Measurements from ENCODE around the gene RAET1L.

Gene RAET1L

GRCh38 chr6:150046943-150047342 is 21.6 kb upstream of the RAET1L start:
- H3K27me3 ChIP-seq (ENCODE audit: control insufficient read depth in 3 of 3, insufficient read depth in 3 of 3, low read depth in 1 of 3, low read length in 3 of 3): peaks cover 0 to 37% (median 0%) of the 10 kb centered on the region in 3 experiments
- no peak for DNase-seq (ENCODE audit: low spot score)

GRCh38 chr6:150044621-150045145 is 19.4 kb upstream of the RAET1L start:
- H2BK12ac ChIP-seq (ENCODE audit: low read length): no peak overlapping the region
- no peak for DNase-seq (ENCODE audit: low spot score)
- no peak overlapping the region for H2AK5ac ChIP-seq (ENCODE audit: low read depth, low read length)
- H3K79me1 ChIP-seq (ENCODE audit: low read depth, low read length): no peaks in the 10 kb centered on the region
- H4K91ac ChIP-seq (ENCODE audit: low read depth, low read length, poor library complexity): no peak overlapping the region
- no peak overlapping the region for H3K23ac ChIP-seq (ENCODE audit: low read depth, low read length, poor library complexity)
- H3K18ac ChIP-seq (ENCODE audit: low read length): no peak overlapping the region
- peaks cover 0 to 60% (median 11%) of the 10 kb centered on the region in 3 experiments for H3K27me3 ChIP-seq (ENCODE audit: control insufficient read depth in 3 of 3, insufficient read depth in 3 of 3, low read depth in 1 of 3, low read length in 3 of 3)
- H2AFZ ChIP-seq (ENCODE audit: low read length): no peak overlapping the region
- WGBS, 2 donors (ENCODE audit: extremely low coverage in 2 of 2, insufficient read length in 2 of 2, insufficient replicate concordance in 1 of 2): no CpG with 5 or more reads among the region's 10 CpGs
- H3K4me3 ChIP-seq (ENCODE audit: low read length in 2 of 2): no peak overlapping the region
- H3K4me1 ChIP-seq (ENCODE audit: control insufficient read depth in 2 of 2, insufficient read depth in 1 of 2, low read depth in 1 of 2, low read length in 2 of 2): peaks cover 0 to 1% of the 10 kb centered on the region in 2 donors
- H3K14ac ChIP-seq (ENCODE audit: low read length): no peak overlapping the region
- no peaks in the 10 kb centered on the region for H3K36me3 ChIP-seq (replicated peaks in 1 of 2; ENCODE audit: control insufficient read depth in 2 of 2, insufficient read depth in 2 of 2, low read length in 2 of 2)
- H2BK120ac ChIP-seq (ENCODE audit: low read depth, low read length): no peak overlapping the region
- no peak overlapping the region for H2BK15ac ChIP-seq (ENCODE audit: low read length)
- H3K4ac ChIP-seq (ENCODE audit: low read length): no peak overlapping the region
- H3K4me2 ChIP-seq (ENCODE audit: insufficient read depth, low read length, poor library complexity, severe bottlenecking): no peak overlapping the region
- no peak overlapping the region for H4K8ac ChIP-seq (ENCODE audit: low read depth, low read length)
- H3K9ac ChIP-seq (ENCODE audit: low read depth, low read length, poor library complexity): no peak overlapping the region
- H2BK5ac ChIP-seq (ENCODE audit: low read length): no peak overlapping the region
- no peaks in the 10 kb centered on the region for H3K9me3 ChIP-seq (replicated peaks in 1 of 2; ENCODE audit: control insufficient read depth in 2 of 2, insufficient read depth in 1 of 2, low read depth in 1 of 2, low read length in 2 of 2)
- H3K27ac ChIP-seq (replicated peaks; ENCODE audit: low read length): no peak overlapping the region

More at GRCh38 chr6:150046943-150047342, 21.6 kb upstream of the RAET1L start:
- H3K27ac ChIP-seq (replicated peaks; ENCODE audit: low read length): no peak overlapping the region
- H3K79me1 ChIP-seq (ENCODE audit: low read depth, low read length): no peaks in the 10 kb centered on the region
- H3K9ac ChIP-seq (ENCODE audit: low read depth, low read length, poor library complexity): no peak overlapping the region
- H3K18ac ChIP-seq (ENCODE audit: low read length): no peak overlapping the region
- H4K8ac ChIP-seq (ENCODE audit: low read depth, low read length): no peak overlapping the region
- H2BK5ac ChIP-seq (ENCODE audit: low read length): no peak overlapping the region
- H3K23ac ChIP-seq (ENCODE audit: low read depth, low read length, poor library complexity): no peak overlapping the region
- no peak overlapping the region for H3K4me3 ChIP-seq (ENCODE audit: low read length in 2 of 2)
- H2BK12ac ChIP-seq (ENCODE audit: low read length): no peak overlapping the region
- no peak overlapping the region for H3K4me2 ChIP-seq (ENCODE audit: insufficient read depth, low read length, poor library complexity, severe bottlenecking)
- H2AK5ac ChIP-seq (ENCODE audit: low read depth, low read length): no peak overlapping the region
- H2BK120ac ChIP-seq (ENCODE audit: low read depth, low read length): no peak overlapping the region
- H2BK15ac ChIP-seq (ENCODE audit: low read length): no peak overlapping the region
- no peak overlapping the region for H3K4ac ChIP-seq (ENCODE audit: low read length)
- H3K36me3 ChIP-seq (replicated peaks in 1 of 2; ENCODE audit: control insufficient read depth in 2 of 2, insufficient read depth in 2 of 2, low read length in 2 of 2): no peaks in the 10 kb centered on the region
- H3K4me1 ChIP-seq (ENCODE audit: control insufficient read depth in 2 of 2, insufficient read depth in 1 of 2, low read depth in 1 of 2, low read length in 2 of 2): peaks cover 1% of the 10 kb centered on the region in 2 donors
- no peak overlapping the region for H2AFZ ChIP-seq (ENCODE audit: low read length)
- H3K14ac ChIP-seq (ENCODE audit: low read length): no peak overlapping the region
- WGBS, 2 donors (ENCODE audit: extremely low coverage in 2 of 2, insufficient read length in 2 of 2, insufficient replicate concordance in 1 of 2): no CpG with 5 or more reads among the region's 1 CpG
- H3K9me3 ChIP-seq (replicated peaks in 1 of 2; ENCODE audit: control insufficient read depth in 2 of 2, insufficient read depth in 1 of 2, low read depth in 1 of 2, low read length in 2 of 2): no peaks in the 10 kb centered on the region
- H4K91ac ChIP-seq (ENCODE audit: low read depth, low read length, poor library complexity): no peak overlapping the region

GRCh38 chr6:150043501-150044412 is 18.4 kb upstream of the RAET1L start:
- H3K79me1 ChIP-seq (ENCODE audit: low read depth, low read length): no peaks in the 10 kb centered on the region
- no peak overlapping the region for H3K23ac ChIP-seq (ENCODE audit: low read depth, low read length, poor library complexity)
- H2AK5ac ChIP-seq (ENCODE audit: low read depth, low read length): no peak overlapping the region
- peak overlapping the region in 1 of 2 donors; percentile 13 for H3K4me3 ChIP-seq (ENCODE audit: low read length in 2 of 2)
- peak overlapping the region; percentile 24 for H3K9ac ChIP-seq (ENCODE audit: low read depth, low read length, poor library complexity)
- no peak overlapping the region for H4K8ac ChIP-seq (ENCODE audit: low read depth, low read length)
- no peak overlapping the region for H3K18ac ChIP-seq (ENCODE audit: low read length)
- peak overlapping the region; percentile 26 for H3K14ac ChIP-seq (ENCODE audit: low read length)
- no peak overlapping the region for H2BK12ac ChIP-seq (ENCODE audit: low read length)
- no peak overlapping the region for H2BK15ac ChIP-seq (ENCODE audit: low read length)
- no peak overlapping the region for H2BK5ac ChIP-seq (ENCODE audit: low read length)
- H3K9me3 ChIP-seq (replicated peaks in 1 of 2; ENCODE audit: control insufficient read depth in 2 of 2, insufficient read depth in 1 of 2, low read depth in 1 of 2, low read length in 2 of 2): no peaks in the 10 kb centered on the region
- no peaks in the 10 kb centered on the region for H3K36me3 ChIP-seq (replicated peaks in 1 of 2; ENCODE audit: control insufficient read depth in 2 of 2, insufficient read depth in 2 of 2, low read length in 2 of 2)
- H3K27ac ChIP-seq (replicated peaks; ENCODE audit: low read length): no peak overlapping the region
- peaks cover under 1 to 69% (median 18%) of the 10 kb centered on the region in 3 experiments for H3K27me3 ChIP-seq (ENCODE audit: control insufficient read depth in 3 of 3, insufficient read depth in 3 of 3, low read depth in 1 of 3, low read length in 3 of 3)
- H3K4me2 ChIP-seq (ENCODE audit: insufficient read depth, low read length, poor library complexity, severe bottlenecking): no peak overlapping the region
- H4K91ac ChIP-seq (ENCODE audit: low read depth, low read length, poor library complexity): no peak overlapping the region
- no peak overlapping the region for H2BK120ac ChIP-seq (ENCODE audit: low read depth, low read length)
- DNase-seq (ENCODE audit: low spot score): no peak
- H3K4ac ChIP-seq (ENCODE audit: low read length): no peak overlapping the region
- no peak overlapping the region for H2AFZ ChIP-seq (ENCODE audit: low read length)
- H3K4me1 ChIP-seq (ENCODE audit: control insufficient read depth in 2 of 2, insufficient read depth in 1 of 2, low read depth in 1 of 2, low read length in 2 of 2): peaks cover 0 to 1% of the 10 kb centered on the region in 2 donors
- WGBS, 2 donors (ENCODE audit: extremely low coverage in 2 of 2, insufficient read length in 2 of 2, insufficient replicate concordance in 1 of 2): no CpG with 5 or more reads among the region's 19 CpGs

- Histone ChIP-seq H3K14ac (ENCODE audit: low read length) (no peak overlapping the region), H2BK12ac (ENCODE audit: low read length) (no peak overlapping the region), H2AK5ac (ENCODE audit: low read depth, low read length) (no peak overlapping the region), H3K4me2 (ENCODE audit: insufficient read depth, low read length, poor library complexity, severe bottlenecking) (no peak overlapping the region), H3K4me1 (ENCODE audit: control insufficient read depth in 2 of 2, insufficient read depth in 1 of 2, low read depth in 1 of 2, low read length in 2 of 2) (peaks cover 0 to 3% of the 10 kb centered on the region in 2 donors), H3K9ac (ENCODE audit: low read depth, low read length, poor library complexity) (no peak overlapping the region), H3K27ac (replicated peaks; ENCODE audit: low read length) (no peak overlapping the region), H2BK120ac (ENCODE audit: low read depth, low read length) (no peak overlapping the region), H4K8ac (ENCODE audit: low read depth, low read length) (no peak overlapping the region), H2BK5ac (ENCODE audit: low read length) (no peak overlapping the region), H3K23ac (ENCODE audit: low read depth, low read length, poor library complexity) (no peak overlapping the region), H2BK15ac (ENCODE audit: low read length) (no peak overlapping the region), H2AFZ (ENCODE audit: low read length) (no peak overlapping the region), H3K4me3 (ENCODE audit: low read length in 2 of 2) (peak overlapping the region in 1 of 2 donors; percentile 45), H4K91ac (ENCODE audit: low read depth, low read length, poor library complexity) (no peak overlapping the region), H3K27me3 (ENCODE audit: control insufficient read depth in 3 of 3, insufficient read depth in 3 of 3, low read depth in 1 of 3, low read length in 3 of 3) (peaks cover 3 to 75% (median 25%) of the 10 kb centered on the region in 3 experiments), H3K79me1 (ENCODE audit: low read depth, low read length) (no peaks in the 10 kb centered on the region), H3K4ac (ENCODE audit: low read length) (no peak overlapping the region), H3K9me3 (replicated peaks in 1 of 2; ENCODE audit: control insufficient read depth in 2 of 2, insufficient read depth in 1 of 2, low read depth in 1 of 2, low read length in 2 of 2) (no peaks in the 10 kb centered on the region), H3K36me3 (replicated peaks in 1 of 2; ENCODE audit: control insufficient read depth in 2 of 2, insufficient read depth in 2 of 2, low read length in 2 of 2) (no peaks in the 10 kb centered on the region), H3K18ac (ENCODE audit: low read length) (no peak overlapping the region)
- WGBS, 2 donors (ENCODE audit: extremely low coverage in 2 of 2, insufficient read length in 2 of 2, insufficient replicate concordance in 1 of 2): no CpG with 5 or more reads among the region's 13 CpGs
- DNase-seq (ENCODE audit: low spot score): no peak
These were observed 17.8 kb upstream of the RAET1L start for GRCh38 chr6:150043096-150043495.
